Measurements from ENCODE around the gene MPZ.
A peak's percentile ranks its signal among the peaks of the same experiment; 100 is the strongest.
"Not testable (repeated sequence)": the region's sequence is repeated elsewhere in the genome, so short reads cannot be mapped to it uniquely, and the experiment has no call there.

The MPZ gene

DNA sequence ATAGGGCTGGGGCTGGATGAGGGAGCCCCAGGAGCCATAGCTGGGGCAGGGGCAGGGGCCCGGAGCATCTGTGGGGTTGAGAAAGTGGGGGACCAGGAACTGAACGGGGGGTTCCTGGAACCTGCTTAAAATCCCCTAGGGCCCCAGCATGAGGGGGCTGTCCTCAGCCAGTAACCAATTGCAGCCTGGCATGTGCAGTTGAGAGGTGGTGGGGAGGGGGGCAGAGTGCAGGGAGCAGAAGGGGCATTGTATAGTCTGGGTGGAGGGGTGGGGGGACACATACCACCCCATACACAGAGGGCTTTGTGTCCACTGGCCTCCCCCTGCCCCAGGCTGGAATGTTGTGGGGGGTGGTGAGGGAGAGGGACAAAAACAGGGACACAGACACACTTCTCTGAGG is at the start of gene MPZ:
MPZ (minus strand) TSS at position 101 of the 400 bp plus-strand sequence; CDS start at position 38, 63 bp downstream.
- DNase-seq (ENCODE audit: low read depth): no peak

GRCh38 chr1:161359291-161359690 is 49.5 kb upstream of the MPZ start:
- DNase-seq (ENCODE audit: low read depth): no peak

GRCh38 chr1:161357073-161357472 is 47.3 kb upstream of the MPZ start:
- DNase-seq (ENCODE audit: low read depth): no peak

- DNase-seq (ENCODE audit: low read depth): no peak
These were observed 41.7 kb upstream of the MPZ start for GRCh38 chr1:161351482-161351881.

- DNase-seq (ENCODE audit: low read depth): no peak
These were observed 40.9 kb upstream of the MPZ start for GRCh38 chr1:161350671-161351070.

- no peak for DNase-seq (ENCODE audit: low read depth)
These were observed 33.1 kb upstream of the MPZ start for GRCh38 chr1:161342821-161343220.

GRCh38 chr1:161342177-161342576 is 32.4 kb upstream of the MPZ start:
- DNase-seq (ENCODE audit: low read depth): no peak

DNA sequence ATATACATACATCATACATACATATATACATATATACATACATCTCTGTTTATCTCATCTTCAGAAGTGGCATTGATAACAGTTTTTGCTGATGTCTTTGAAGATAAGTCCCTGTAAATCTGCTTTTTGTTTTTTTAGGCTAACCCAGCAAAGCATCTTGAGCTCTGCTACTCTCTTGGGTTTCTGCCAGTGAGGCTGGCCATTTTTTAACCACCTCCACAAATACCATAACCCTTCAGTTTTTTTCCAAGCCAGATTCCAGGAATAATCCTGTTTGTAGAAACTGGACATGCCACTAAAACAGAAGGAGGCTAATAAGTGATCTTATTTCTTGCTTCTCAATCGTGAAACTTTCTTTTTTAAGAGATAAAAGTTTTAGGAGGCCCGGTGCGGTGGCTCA is 26.0 kb upstream of the MPZ start:
- no peak for DNase-seq (ENCODE audit: low read depth)

DNA sequence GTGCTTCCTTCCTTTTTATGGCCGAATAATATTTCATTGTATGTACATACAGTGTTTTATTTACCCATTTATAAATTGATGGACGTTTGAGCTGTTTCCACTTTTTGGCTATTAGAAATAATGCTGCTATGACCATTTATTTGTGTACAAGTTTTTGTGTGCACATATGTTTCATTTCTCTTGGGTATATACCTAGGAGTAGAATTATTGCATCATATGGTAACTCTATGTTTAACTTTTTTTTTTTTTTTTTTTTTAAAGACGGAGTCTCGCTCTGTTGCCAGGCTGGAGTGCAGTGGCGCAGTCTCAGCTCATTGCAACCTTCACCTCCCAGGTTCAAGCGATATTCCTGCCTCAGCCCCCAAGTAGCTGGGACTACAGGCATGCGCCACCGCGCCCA is 23.4 kb upstream of the MPZ start:
- DNase-seq (ENCODE audit: low read depth): no peak

DNA sequence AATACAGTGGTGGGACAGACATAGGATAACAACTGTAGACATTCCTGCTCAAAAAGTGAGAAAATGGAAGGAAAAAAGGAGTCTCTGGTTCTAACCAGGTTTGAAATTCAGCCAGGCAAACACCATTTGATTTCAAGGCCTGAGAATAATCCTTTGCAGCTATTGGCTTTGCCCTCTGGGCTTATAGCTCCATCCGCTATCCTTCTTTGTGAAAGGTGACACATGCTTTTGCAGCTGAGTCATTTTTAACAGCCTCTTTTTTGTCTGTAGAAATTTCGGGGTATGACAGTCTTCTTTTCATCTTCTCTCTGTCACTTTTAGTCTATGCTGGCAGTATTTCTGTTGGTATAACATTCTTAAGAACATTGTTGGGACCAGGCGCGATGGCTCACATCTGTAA is 20.6 kb upstream of the MPZ start:
- DNase-seq (ENCODE audit: low read depth): no peak

- no peak for DNase-seq (ENCODE audit: low read depth)
These were observed 14.3 kb upstream of the MPZ start for GRCh38 chr1:161324020-161324419.

DNA sequence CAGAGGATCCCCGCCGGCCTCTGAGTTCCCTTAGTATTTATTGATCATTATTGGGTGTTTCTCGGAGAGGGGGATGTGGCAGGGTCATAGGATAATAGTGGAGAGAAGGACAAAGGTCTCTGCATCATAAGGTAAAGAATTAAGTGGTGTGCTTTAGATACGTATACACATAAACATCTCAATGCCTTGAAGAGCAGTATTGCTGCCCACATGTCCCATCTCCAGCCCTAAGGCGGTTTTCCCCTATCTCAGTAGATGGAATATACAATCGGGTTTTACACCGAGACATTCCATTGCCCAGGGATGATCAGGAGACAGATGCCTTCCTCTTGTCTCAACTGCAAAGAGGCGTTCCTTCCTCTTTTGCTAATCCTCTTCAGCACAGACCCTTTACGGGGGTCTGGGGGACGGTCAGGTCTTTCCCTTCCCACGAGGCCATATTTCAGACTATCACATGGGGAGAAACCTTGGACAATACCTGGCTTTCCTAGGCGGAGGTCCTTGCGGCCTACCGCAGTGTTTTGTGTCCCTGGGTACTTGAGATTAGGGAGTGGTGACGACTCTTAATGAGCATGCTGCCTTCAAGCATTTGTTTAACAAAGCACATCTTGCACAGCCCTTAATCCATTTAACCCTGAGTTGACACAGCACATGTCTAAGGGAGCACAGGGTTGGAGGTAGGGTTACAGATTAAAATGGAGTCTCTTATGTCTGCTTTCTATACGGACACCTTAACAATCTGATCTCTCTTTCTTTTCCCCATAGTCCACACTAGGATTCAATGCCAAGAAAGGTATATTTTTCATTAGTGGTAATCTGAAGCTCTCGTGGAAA is 6.3 kb upstream of the MPZ start:
- not testable (repeated sequence) for DNase-seq (ENCODE audit: low read depth)

DNA sequence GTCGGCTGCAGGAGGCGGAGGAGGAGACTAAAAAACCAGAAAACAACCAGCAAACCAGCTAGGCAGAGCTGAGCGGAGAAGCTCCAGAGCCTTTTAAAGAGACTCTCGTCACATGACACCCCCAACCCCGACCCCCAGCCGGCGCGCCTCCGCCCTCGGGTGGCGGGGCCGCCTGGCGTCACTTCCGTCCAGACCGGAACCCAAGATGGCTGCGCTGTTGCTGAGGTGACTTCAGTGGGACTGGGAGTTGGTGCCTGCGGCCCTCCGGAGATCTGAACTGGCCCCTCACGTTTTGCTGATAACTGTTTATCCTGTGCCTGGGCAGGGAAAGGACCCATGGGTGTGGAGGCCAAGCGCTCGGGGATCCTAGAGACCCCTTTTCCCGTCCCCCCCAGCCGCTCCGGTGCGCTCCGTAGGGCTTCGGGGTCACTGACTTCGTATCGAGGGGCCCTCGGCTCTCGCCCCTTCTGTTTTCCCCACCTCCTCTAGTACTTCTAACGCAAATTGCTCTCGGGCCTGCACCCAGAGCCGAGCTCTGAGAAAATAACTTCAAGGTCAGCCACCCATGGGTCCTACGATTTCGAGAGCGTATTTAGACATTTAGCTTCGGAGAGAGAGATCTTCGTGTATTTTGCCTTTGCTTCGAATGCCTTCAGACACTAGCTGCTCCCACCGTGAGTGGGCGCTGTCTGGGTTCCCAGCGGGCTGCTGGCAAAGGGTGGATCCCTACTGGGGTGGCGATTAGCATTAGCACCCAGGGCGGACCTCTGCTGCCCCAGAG is 4.6 kb upstream of the MPZ start, which contains the start of gene SDHC:
SDHC (plus strand) TSS at position 181 of the 781 bp plus-strand sequence; CDS start at position 206, 25 bp downstream.
- peak; percentile 80 for DNase-seq (ENCODE audit: low read depth)

- DNase-seq (ENCODE audit: low read depth): no peak
These were observed 3.9 kb upstream of the MPZ start for GRCh38 chr1:161313554-161314200.

GRCh38 chr1:161311595-161312181 is 1.9 kb upstream of the MPZ start:
- DNase-seq (ENCODE audit: low read depth): no peak

- no peak for DNase-seq (ENCODE audit: low read depth)
These were observed 1.7 kb downstream of the MPZ start for GRCh38 chr1:161307892-161308638.

- no peak for DNase-seq (ENCODE audit: low read depth)
These were observed 2.5 kb downstream of the MPZ start for GRCh38 chr1:161307230-161307768.

DNA sequence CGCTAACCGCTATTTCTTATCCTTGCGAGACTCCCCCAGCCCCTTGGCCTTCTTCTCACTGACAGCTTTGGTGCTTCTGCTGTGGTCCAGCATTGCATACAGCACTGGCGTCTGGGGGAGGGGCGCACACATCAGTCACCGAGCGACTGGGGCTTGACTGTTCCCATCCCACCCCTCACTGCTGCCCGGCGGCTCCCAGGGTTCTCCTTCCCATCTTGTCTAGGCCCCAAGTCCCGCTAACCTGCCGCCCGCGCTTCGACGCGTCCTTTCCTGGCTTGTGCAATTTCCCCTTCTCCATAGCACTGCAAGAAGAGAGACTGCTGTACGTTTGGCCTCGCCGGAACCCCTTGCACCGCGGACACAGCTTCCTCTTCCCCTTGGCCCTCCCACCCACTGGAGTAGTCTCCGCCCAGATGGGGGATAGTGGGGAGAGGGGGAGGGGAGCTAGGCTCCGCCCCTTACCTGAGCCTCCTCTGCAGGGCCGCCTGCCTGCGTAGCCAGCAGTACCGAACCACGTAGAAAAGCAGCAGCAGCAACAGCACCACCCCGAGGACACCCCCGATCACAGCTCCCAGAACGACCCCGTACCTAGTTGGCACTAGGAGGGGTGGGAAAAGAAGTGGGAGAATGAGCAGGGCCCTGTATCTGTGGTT is 3.8 kb downstream of the MPZ start:
- peak; percentile 70 for DNase-seq (ENCODE audit: low read depth)

- no peak for DNase-seq (ENCODE audit: low read depth)
These were observed 4.6 kb downstream of the MPZ start for GRCh38 chr1:161304927-161305866.

GRCh38 chr1:161300478-161300877 is 9.3 kb downstream of the MPZ start:
- DNase-seq (ENCODE audit: low read depth): no peak
